Fibroblast of skin of right biceps (primary cell): ENCODE results near the gene FADD.
A peak's percentile ranks its signal among the peaks of the same experiment; 100 is the strongest.

Experiments
- DNase-seq: peaks from one replicate; pipeline ENCODE4 v3.0.0-alpha.2; 2013

The FADD gene, protein sequence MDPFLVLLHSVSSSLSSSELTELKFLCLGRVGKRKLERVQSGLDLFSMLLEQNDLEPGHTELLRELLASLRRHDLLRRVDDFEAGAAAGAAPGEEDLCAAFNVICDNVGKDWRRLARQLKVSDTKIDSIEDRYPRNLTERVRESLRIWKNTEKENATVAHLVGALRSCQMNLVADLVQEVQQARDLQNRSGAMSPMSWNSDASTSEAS

DNA sequence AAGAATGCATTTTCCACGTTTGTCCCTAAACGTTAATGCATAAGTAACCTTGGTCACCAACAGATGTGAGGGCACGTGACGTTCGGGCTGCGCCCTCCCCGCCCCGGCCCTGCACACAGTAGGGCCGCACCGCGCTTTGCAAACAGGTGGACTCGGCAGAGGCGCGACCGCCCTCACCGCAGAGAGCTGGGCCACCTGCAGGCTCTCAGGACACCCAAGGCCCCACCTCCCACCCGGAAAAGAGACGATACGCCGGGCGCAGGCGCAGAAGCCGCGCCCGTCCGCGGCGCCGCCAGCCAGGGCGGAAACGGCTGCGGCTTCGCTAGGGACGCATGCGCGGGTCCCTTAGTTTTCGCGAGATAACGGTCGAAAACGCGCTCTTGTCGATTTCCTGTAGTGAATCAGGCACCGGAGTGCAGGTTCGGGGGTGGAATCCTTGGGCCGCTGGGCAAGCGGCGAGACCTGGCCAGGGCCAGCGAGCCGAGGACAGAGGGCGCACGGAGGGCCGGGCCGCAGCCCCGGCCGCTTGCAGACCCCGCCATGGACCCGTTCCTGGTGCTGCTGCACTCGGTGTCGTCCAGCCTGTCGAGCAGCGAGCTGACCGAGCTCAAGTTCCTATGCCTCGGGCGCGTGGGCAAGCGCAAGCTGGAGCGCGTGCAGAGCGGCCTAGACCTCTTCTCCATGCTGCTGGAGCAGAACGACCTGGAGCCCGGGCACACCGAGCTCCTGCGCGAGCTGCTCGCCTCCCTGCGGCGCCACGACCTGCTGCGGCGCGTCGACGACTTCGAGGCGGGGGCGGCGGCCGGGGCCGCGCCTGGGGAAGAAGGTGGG, at the start of gene FADD:
TSS of gene FADD (plus strand) at position 377 of the 831 bp plus-strand sequence. CDS start at position 541, 164 bp downstream.
- DNase-seq = peak; percentile 93

DNA sequence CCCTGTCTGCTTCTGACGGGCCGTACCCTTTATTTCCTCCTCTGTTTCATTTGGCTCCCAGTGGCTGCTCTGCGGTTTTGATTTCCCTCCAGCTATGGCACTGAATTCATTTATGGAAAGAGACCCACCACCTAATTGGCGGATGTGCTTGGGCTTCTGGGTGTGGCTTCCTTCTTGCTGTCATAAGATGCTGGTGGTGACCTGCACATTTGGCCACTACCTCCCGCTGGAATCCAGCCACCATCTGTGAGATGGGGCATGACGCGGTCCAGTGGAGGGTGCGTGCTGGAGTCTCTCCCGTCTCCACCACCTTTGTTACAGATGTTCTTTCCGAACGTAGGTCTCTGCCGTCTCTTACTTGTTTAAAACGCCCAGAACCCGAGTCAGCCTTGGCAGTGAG, 47.7 kb upstream of the FADD start:
- DNase-seq = peak; percentile 22

- no peak for DNase-seq
Measured at GRCh38 chr11:70156291-70157037, 46.6 kb upstream of the FADD start.

GRCh38 chr11:70158201-70158600, 44.9 kb upstream of the FADD start:
- DNase-seq = peak; percentile 6

DNA sequence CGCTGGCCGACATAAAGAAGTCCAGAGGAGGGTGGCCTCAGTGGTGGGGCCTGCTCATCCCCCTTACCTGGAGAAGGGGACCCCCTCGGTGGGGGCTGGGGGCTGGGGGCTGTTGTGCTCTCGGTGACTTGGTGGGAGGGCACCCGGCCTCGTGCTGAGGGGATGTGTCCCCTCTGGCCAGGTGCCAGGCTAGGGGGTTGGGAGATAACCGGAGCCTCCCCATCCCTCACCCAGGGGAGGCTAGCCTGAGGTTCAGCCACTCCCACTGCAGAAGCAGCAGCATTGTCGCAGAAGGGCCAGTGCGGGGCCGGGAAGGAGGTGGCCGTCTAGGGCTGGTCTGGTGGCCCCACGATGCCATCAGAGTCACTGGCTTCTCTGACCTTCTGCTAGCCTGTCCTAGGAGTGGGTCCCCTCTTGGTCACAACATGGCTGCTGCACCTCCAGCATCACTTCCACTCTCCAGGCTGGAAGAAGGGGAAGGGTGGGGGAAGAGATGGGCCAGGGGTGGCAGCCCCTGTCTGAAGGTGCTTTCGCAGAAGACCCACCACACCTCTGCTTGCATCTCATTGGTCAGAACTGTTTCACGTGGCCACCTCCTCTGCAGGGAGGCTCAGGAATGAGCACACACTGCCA, 44.2 kb upstream of the FADD start:
- DNase-seq = no peak

- no peak for DNase-seq
Measured at GRCh38 chr11:70159627-70160570, 43.2 kb upstream of the FADD start.

- DNase-seq = no peak
Measured at GRCh38 chr11:70161043-70161625, 42.0 kb upstream of the FADD start.

GRCh38 chr11:70164705-70165104, 38.4 kb upstream of the FADD start:
- DNase-seq = no peak

- DNase-seq = no peak
Measured at GRCh38 chr11:70167120-70167519, 36.0 kb upstream of the FADD start.

DNA sequence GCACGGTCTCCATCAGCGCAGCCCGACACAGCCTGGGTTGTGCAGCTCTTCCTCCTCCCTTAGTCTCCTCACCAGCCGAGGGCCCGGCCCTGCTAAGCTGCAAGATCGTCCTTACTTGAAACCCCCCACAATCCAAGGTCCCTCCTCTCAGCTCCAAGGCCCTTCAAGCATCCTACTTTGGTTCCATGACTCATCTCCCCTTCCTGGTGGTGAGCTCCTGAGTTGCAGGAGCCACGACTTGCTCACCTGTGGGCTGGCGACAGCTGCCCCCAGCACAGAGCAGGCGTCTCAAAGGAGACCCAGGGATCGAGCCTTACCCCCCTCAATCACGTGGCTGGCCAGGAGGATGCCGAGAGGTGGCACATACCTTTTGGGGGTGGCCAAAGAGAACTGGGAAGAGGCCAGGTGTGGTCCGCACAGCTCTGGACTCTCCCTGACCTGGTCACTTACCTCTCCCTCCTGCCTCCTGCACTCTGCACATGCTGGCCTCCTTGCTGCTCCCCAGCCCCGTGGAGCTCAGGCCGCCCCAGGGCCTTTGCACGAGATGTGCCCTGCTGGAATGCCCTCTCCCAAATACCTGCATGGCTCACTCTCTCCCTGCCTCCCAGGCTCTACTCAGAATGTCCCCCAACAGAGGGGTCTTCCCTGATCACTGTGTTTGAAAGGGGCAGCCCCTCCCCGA, 35.2 kb upstream of the FADD start:
- DNase-seq = no peak

DNA sequence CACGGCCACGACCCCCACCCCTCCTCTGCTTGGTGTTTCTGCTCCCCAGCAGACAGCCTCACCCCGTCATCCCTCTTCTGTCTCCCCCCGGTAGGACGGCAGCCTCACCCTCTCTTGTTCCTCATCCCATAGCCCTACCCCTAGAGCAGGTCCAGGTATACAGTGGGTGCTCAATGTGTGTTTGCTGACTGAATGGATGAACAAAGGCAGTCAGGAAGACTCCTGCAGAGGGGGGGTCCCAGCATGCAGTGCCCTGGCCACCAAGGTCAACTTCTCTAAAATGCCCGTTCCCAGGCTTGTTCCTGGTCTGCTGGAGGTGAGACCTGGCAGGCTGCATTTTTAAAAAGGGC, 34.7 kb upstream of the FADD start:
- DNase-seq = no peak

- no peak for DNase-seq
Measured at GRCh38 chr11:70169127-70169526, 34.0 kb upstream of the FADD start.

GRCh38 chr11:70169632-70170031, 33.5 kb upstream of the FADD start:
- no peak for DNase-seq

DNA sequence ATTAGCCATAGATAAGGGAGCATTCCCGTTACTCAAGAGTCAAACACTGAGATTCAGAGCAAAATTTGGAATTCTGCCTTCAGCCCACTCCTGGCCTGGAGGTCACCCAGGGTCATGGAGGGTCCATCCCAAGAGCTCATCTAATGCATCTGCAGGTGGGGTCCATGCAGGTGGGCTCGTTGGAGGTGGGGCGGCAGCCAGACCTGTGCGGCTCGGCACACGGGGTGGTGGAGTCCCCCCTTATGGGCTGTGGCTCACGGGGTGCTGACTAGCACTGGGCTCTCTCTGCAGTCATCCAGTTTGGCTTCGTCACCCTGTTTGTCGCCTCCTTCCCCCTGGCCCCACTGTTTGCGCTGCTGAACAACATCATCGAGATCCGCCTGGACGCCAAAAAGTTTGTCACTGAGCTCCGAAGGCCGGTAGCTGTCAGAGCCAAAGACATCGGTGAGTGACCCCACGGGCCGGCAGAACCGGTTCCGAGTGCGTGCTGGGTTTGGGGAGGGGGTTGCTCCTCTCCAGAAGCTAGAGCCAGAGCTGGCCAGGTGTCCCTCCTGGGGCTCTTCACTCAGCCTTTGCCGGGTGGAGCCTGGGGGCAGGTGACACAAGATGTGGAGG, 32.4 kb upstream of the FADD start:
- no peak for DNase-seq

GRCh38 chr11:70173018-70173417, 30.1 kb upstream of the FADD start:
- no peak for DNase-seq

DNA sequence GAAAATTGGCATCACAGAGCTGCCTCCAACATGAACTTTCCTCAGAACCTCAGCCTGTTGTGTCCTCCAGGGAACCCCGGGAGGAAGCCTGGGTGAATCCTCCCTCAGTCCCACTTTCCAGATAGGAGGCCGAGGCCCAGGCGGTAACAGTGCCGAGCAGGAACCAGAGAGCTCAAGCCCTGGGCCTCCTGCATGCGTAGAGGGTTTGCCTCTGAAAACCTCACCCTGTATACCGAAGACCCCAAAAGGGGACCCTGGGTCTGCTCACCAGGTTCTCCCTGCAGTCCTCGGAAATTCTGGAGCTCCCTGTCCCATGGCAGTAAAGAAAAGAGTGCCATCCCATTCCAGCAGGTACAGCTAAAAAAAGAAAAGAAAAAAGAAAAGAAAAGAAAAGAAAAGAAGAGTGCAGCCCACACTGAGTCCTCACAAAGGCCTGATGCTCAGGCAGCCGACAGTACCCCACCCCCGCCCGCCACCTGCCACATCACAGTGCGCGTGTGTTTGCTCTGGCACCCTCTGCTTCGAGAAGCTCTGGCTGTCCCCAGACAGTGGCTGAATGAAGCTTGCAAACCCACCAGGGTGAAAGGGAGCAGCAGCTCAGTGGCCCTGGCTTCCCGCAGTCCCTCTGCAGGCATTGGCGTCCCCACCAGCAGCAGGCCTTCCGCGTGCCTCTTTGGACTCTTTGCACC, 28.4 kb upstream of the FADD start:
- no peak for DNase-seq

DNA sequence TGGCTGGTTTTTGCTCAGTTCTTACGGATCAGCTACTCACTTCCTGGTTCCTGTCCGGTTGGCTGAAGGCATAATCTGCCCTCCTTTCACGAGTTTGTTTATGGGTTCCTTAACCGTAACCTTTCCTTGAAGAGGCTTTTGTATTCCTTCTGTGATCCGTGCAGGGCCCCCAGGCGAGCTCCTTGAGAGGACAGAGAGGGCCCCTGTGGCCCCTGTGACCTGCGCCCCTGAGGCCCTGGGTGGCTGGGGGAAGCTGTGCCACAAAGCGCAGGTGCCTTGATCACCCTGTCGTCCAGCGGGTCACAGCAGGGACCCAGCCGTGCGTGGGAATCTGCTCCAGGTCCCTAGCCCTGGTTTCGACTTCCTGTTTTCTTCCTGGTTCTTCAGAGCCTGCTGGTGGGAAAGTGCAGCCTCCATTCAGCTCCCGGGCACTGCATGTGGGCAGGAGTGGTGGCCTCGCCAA, 27.8 kb upstream of the FADD start:
- DNase-seq = no peak

DNA sequence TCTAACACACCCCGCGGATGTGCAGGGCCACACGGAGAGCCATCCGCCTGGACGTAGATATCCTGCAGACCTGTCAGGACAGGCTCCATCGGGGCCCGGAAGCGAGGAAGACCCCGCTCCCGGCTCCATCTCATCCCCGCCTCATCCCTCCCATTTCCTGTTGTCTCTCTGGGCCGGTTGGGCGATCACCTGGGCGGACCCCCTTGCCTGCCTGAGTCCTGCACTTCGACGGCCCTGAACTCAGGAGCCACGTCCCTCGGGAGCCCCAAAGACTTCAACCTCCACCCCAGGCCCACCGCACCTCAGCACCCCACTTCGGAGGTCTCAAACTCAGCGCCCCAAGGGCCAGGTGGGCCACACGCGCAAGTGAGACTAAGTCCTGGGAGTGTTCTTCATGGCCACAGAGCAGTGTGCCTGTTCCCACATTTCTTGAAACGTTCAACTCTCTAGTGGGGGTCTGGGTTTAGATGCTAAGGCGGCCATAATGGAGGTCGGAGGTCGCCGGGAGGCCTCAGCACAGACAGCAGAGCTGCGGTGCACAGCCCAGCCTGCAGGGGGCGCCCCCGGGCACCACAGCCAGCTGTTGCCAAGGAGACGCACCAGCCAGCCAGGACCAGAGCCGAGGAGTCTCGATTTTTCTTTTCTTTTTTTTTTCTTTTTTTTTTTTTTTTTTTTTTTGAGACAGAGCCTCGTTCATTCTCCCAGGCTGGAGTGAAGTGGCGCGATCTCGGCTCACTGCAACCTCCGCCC, 26.0 kb upstream of the FADD start:
- DNase-seq = no peak

- DNase-seq = no peak
Measured at GRCh38 chr11:70180906-70181305, 22.2 kb upstream of the FADD start.
